GM23338 (cell line): ENCODE measurements around the gene FTCD. TPM values are rescaled to one million over a fixed set of nuclear protein-coding genes. Genes with fewer than 3 reads are reported as not detected.

Source experiments
- ATAC-seq: fragments of 200-7000 bp; cut with Tn5 transposase; 3 replicates; pipeline ENCODE4 v1.9.1; 2020
- DNase-seq: peaks from one replicate; pipeline ENCODE4 v3.0.0-alpha.2; 2015; ENCODE audit warnings: low spot score
- H2AFZ ChIP-seq: fragments of 200-600 bp; sonication (generic); 2 replicates; pipeline ENCODE4 v1.8.0; 2016; ENCODE audit warnings: antibody characterized with exemption, mild to moderate bottlenecking, moderate library complexity
- H3F3A ChIP-seq: fragments of 200-600 bp; sonication (generic); replicated peaks from 2 replicates; pipeline ENCODE4 v1.8.0; 2017; ENCODE audit warnings: antibody characterized with exemption, mixed run types, low read depth
- H3K27ac ChIP-seq: fragments of 200-600 bp; sonication (generic); 2 replicates; pipeline ENCODE4 v1.6.1; 2016; ENCODE audit warnings: low read depth
- H3K27me3 ChIP-seq: fragments of 200-600 bp; sonication (generic); 2 replicates; pipeline ENCODE4 v1.8.0; 2016; ENCODE audit warnings: mild to moderate bottlenecking, mixed run types, moderate library complexity; ENCODE audit not compliant: insufficient read depth
- H3K36me3 ChIP-seq: fragments of 200-600 bp; sonication (generic); 2 replicates; pipeline ENCODE4 v1.8.0; 2016; ENCODE audit warnings: mild to moderate bottlenecking; ENCODE audit not compliant: insufficient read depth
- H3K4me1 ChIP-seq: fragments of 200-600 bp; sonication (generic); 2 replicates; pipeline ENCODE4 v1.8.0; 2016; ENCODE audit warnings: mild to moderate bottlenecking, moderate library complexity; ENCODE audit not compliant: insufficient read depth
- H3K4me2 ChIP-seq: fragments of 200-600 bp; sonication (generic); 2 replicates; pipeline ENCODE4 v1.7.1; 2017; ENCODE audit warnings: mixed run types
- H3K4me3 ChIP-seq: fragments of 200-600 bp; sonication (generic); 2 replicates; pipeline ENCODE4 v1.6.1; 2016; ENCODE audit warnings: mixed run types
- H3K79me2 ChIP-seq: fragments of 200-600 bp; sonication (generic); replicated peaks from 2 replicates; pipeline ENCODE4 v1.8.0; 2017; ENCODE audit warnings: mild to moderate bottlenecking; ENCODE audit not compliant: insufficient read depth
- H3K9me2 ChIP-seq: fragments of 200-600 bp; sonication (generic); 2 replicates; pipeline ENCODE4 v1.8.0; 2017; ENCODE audit not compliant: insufficient read depth
- H4K20me1 ChIP-seq: fragments of 200-600 bp; sonication (generic); replicated peaks from 2 replicates; pipeline ENCODE4 v1.8.0; 2017; ENCODE audit warnings: mild to moderate bottlenecking; ENCODE audit not compliant: insufficient read depth
- H3K27ac Mint-ChIP-seq: 2 replicates; pipeline ENCODE4 v1.8.0; 2020; ENCODE audit warnings: inconsistent platforms, mild to moderate bottlenecking, moderate library complexity, mixed read lengths
- H3K27me3 Mint-ChIP-seq: 3 replicates; pipeline ENCODE4 v1.8.0; 2022; ENCODE audit warnings: low read depth, mild to moderate bottlenecking, moderate library complexity, mixed read lengths, inconsistent platforms; ENCODE audit not compliant: insufficient read depth, poor library complexity
- H3K36me3 Mint-ChIP-seq: 3 replicates; pipeline ENCODE4 v1.8.0; 2021; ENCODE audit warnings: low read depth, mild to moderate bottlenecking, inconsistent platforms, moderate library complexity, mixed read lengths
- H3K4me1 Mint-ChIP-seq: 3 replicates; pipeline ENCODE4 v1.8.0; 2020; ENCODE audit warnings: mild to moderate bottlenecking, inconsistent platforms, mixed read lengths
- H3K4me3 Mint-ChIP-seq: 3 replicates; pipeline ENCODE4 v1.8.0; 2021; ENCODE audit warnings: moderate library complexity, mild to moderate bottlenecking, inconsistent platforms, mixed read lengths
- H3K9me3 Mint-ChIP-seq: 3 replicates; pipeline ENCODE4 v1.8.0; 2020; ENCODE audit warnings: moderate library complexity, mild to moderate bottlenecking, inconsistent platforms, mixed read lengths
- JUNB ChIP-seq: IDR thresholded peaks from one replicate; pipeline ENCODE4 v1.6.1; 2016; ENCODE audit warnings: antibody characterized with exemption; ENCODE audit not compliant: unreplicated experiment
- NANOG ChIP-seq: IDR thresholded peaks from 2 replicates; pipeline ENCODE4 v1.6.1; 2016; ENCODE audit warnings: antibody characterized with exemption, borderline replicate concordance
- STAT1 ChIP-seq: IDR thresholded peaks from one replicate; pipeline ENCODE4 v1.6.1; 2016; ENCODE audit warnings: antibody characterized with exemption; ENCODE audit not compliant: unreplicated experiment
- ZNF114 ChIP-seq: fragments of 250-450 bp; sonication (Bioruptor Pico); IDR thresholded peaks from 2 replicates; pipeline ENCODE4 v1.5.0; 2020; ENCODE audit warnings: mild to moderate bottlenecking, moderate library complexity
- ZNF331 ChIP-seq: fragments of 250-450 bp; sonication (Bioruptor Pico); IDR thresholded peaks from 2 replicates; pipeline ENCODE4 v1.5.0; 2020; ENCODE audit warnings: low read depth, mild to moderate bottlenecking, moderate library complexity
- polyA plus RNA-seq: library from polyadenylated mRNA; unstranded; fragments of >200 nt; fragmentation: Nextera tagmentation; extraction: Ambion mirVana; gene quantifications from 2 replicates; pipeline ENCODE4 v1.2.1, GENCODE V29; 2016
- total RNA-seq: library from RNA; depleted of rRNA; stranded (reverse); fragments of >200 nt; shearing (Covaris generic); gene quantifications from 2 replicates; pipeline ENCODE4 v1.2.3, GENCODE V29; 2014
- TF ChIP-seq, protein P1 (sequence below): IDR thresholded peaks from one replicate; pipeline ENCODE4 v1.6.1; 2018; ENCODE audit warnings: antibody characterized with exemption; ENCODE audit not compliant: unreplicated experiment
- TF ChIP-seq, protein P2 (sequence below): fragments of 250-450 bp; sonication (Bioruptor Pico); IDR thresholded peaks from 2 replicates; pipeline ENCODE4 v1.5.0; 2020; ENCODE audit warnings: mild to moderate bottlenecking, moderate library complexity

The FTCD gene
- total and polyA plus RNA-seq, 2 experiments from 2014 or later: 0.90 to 2.3 TPM

DNA sequence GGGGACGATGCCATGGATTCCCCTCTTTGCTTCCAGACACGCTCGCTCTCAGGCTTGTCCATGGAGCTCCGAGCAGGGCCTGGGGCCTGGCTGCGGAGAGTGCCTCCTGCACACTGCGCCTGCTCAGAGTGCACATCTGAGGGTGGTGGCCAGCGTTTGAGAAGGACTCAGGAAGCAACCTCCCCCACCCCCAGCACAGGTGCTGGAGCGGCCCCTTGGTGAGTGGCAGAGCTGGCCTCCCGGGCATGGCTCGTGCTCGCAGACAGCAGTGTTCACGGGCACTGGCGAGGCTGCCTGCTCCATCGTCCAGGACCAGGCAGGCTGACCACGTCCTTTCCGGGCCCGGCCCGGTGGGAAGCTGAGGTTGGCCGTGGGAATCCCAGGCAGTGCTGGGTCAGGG is 26.1 kb upstream of the FTCD start:
- no peak overlapping the region for H3K27ac Mint-ChIP-seq
- H3K9me2 ChIP-seq: no peaks in the 10 kb centered on the region
- peaks cover 20% of the 10 kb centered on the region for H3K4me1 Mint-ChIP-seq
- H3K4me3 ChIP-seq: no peak overlapping the region
- H3K4me2 ChIP-seq: no peak overlapping the region
- no peaks in the 10 kb centered on the region for H3F3A ChIP-seq
- H3K36me3 Mint-ChIP-seq: peaks cover 19% of the 10 kb centered on the region
- H3K27ac ChIP-seq: 0 out of 2 replicates have a peak overlapping the region, but pooled peaks have one; percentile 26
- DNase-seq (no peak), ATAC-seq (no peak)
- peaks cover 5% of the 10 kb centered on the region for H3K27me3 Mint-ChIP-seq
- H3K4me1 ChIP-seq: peaks cover 8% of the 10 kb centered on the region; the same call in 1 of the 2 replicates
- TF ChIP-seq, protein P1, sequence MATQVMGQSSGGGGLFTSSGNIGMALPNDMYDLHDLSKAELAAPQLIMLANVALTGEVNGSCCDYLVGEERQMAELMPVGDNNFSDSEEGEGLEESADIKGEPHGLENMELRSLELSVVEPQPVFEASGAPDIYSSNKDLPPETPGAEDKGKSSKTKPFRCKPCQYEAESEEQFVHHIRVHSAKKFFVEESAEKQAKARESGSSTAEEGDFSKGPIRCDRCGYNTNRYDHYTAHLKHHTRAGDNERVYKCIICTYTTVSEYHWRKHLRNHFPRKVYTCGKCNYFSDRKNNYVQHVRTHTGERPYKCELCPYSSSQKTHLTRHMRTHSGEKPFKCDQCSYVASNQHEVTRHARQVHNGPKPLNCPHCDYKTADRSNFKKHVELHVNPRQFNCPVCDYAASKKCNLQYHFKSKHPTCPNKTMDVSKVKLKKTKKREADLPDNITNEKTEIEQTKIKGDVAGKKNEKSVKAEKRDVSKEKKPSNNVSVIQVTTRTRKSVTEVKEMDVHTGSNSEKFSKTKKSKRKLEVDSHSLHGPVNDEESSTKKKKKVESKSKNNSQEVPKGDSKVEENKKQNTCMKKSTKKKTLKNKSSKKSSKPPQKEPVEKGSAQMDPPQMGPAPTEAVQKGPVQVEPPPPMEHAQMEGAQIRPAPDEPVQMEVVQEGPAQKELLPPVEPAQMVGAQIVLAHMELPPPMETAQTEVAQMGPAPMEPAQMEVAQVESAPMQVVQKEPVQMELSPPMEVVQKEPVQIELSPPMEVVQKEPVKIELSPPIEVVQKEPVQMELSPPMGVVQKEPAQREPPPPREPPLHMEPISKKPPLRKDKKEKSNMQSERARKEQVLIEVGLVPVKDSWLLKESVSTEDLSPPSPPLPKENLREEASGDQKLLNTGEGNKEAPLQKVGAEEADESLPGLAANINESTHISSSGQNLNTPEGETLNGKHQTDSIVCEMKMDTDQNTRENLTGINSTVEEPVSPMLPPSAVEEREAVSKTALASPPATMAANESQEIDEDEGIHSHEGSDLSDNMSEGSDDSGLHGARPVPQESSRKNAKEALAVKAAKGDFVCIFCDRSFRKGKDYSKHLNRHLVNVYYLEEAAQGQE: no peak
- TF ChIP-seq ZNF114 (CRISPR knock-in tag): no peak
- H4K20me1 ChIP-seq: 0 out of 2 replicates have a peak, but pooled peaks cover 3% of the 10 kb centered on the region
- no peaks in the 10 kb centered on the region for H3K36me3 ChIP-seq
- no peak overlapping the region for H3K4me3 Mint-ChIP-seq
- peaks cover 39% of the 10 kb centered on the region for H3K79me2 ChIP-seq
- H3K27me3 ChIP-seq: no peaks in the 10 kb centered on the region
- peaks cover 5% of the 10 kb centered on the region; the same call in 1 of the 3 replicates for H3K9me3 Mint-ChIP-seq
- H2AFZ ChIP-seq: no peak overlapping the region

DNA sequence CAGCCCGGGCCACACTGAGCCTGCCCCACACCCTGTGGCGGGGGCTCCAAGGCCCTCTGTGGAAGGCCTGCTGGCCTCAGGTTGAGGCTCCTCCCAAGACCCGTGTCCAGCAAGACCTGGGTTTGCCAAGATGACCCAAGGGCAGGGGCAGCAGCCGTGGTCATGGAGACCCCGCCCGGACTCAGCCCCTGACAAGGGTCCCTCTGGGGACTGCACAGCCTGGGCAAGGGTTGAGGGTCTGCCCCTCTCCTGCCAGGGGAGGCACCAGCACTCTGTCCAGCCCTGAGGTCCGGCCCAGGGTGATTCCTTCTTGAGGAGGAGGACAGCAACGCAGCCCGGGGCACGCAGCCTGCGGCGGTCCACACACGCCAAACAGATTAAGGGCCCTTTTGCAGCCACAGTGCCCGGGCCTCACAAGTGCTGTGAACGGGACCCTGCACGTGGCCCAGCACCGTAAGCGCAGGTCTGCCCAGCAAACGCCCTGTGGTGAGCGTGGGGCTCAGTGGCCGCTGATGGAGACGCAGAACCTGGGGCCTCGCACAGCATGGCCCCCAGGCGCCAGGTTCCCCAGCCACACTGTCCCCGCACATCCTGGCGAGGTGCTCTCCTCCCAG is 25.5 kb upstream of the FTCD start:
- no peak overlapping the region for H3K4me3 Mint-ChIP-seq
- Histone ChIP-seq H3K4me2 (no peak overlapping the region), H3K79me2 (peaks cover 44% of the 10 kb centered on the region), H3K36me3 (no peaks in the 10 kb centered on the region), H4K20me1 (0 out of 2 replicates have a peak, but pooled peaks cover 8% of the 10 kb centered on the region), H3K27me3 (no peaks in the 10 kb centered on the region), H3F3A (no peaks in the 10 kb centered on the region), H3K9me2 (no peaks in the 10 kb centered on the region), H3K27ac (peak overlapping the region; percentile 63; the same call in 1 of the 2 replicates), H2AFZ (no peak overlapping the region), H3K4me3 (no peak overlapping the region), H3K4me1 (peaks cover 8% of the 10 kb centered on the region; the same call in 1 of the 2 replicates)
- H3K4me1 Mint-ChIP-seq: peaks cover 20% of the 10 kb centered on the region
- peaks cover 8% of the 10 kb centered on the region; the same call in 1 of the 3 replicates for H3K9me3 Mint-ChIP-seq
- peaks cover 19% of the 10 kb centered on the region for H3K36me3 Mint-ChIP-seq
- no peak overlapping the region for H3K27ac Mint-ChIP-seq
- DNase-seq: no peak
- ATAC-seq: no peak
- peaks cover 5% of the 10 kb centered on the region for H3K27me3 Mint-ChIP-seq
- TF ChIP-seq, protein P2, sequence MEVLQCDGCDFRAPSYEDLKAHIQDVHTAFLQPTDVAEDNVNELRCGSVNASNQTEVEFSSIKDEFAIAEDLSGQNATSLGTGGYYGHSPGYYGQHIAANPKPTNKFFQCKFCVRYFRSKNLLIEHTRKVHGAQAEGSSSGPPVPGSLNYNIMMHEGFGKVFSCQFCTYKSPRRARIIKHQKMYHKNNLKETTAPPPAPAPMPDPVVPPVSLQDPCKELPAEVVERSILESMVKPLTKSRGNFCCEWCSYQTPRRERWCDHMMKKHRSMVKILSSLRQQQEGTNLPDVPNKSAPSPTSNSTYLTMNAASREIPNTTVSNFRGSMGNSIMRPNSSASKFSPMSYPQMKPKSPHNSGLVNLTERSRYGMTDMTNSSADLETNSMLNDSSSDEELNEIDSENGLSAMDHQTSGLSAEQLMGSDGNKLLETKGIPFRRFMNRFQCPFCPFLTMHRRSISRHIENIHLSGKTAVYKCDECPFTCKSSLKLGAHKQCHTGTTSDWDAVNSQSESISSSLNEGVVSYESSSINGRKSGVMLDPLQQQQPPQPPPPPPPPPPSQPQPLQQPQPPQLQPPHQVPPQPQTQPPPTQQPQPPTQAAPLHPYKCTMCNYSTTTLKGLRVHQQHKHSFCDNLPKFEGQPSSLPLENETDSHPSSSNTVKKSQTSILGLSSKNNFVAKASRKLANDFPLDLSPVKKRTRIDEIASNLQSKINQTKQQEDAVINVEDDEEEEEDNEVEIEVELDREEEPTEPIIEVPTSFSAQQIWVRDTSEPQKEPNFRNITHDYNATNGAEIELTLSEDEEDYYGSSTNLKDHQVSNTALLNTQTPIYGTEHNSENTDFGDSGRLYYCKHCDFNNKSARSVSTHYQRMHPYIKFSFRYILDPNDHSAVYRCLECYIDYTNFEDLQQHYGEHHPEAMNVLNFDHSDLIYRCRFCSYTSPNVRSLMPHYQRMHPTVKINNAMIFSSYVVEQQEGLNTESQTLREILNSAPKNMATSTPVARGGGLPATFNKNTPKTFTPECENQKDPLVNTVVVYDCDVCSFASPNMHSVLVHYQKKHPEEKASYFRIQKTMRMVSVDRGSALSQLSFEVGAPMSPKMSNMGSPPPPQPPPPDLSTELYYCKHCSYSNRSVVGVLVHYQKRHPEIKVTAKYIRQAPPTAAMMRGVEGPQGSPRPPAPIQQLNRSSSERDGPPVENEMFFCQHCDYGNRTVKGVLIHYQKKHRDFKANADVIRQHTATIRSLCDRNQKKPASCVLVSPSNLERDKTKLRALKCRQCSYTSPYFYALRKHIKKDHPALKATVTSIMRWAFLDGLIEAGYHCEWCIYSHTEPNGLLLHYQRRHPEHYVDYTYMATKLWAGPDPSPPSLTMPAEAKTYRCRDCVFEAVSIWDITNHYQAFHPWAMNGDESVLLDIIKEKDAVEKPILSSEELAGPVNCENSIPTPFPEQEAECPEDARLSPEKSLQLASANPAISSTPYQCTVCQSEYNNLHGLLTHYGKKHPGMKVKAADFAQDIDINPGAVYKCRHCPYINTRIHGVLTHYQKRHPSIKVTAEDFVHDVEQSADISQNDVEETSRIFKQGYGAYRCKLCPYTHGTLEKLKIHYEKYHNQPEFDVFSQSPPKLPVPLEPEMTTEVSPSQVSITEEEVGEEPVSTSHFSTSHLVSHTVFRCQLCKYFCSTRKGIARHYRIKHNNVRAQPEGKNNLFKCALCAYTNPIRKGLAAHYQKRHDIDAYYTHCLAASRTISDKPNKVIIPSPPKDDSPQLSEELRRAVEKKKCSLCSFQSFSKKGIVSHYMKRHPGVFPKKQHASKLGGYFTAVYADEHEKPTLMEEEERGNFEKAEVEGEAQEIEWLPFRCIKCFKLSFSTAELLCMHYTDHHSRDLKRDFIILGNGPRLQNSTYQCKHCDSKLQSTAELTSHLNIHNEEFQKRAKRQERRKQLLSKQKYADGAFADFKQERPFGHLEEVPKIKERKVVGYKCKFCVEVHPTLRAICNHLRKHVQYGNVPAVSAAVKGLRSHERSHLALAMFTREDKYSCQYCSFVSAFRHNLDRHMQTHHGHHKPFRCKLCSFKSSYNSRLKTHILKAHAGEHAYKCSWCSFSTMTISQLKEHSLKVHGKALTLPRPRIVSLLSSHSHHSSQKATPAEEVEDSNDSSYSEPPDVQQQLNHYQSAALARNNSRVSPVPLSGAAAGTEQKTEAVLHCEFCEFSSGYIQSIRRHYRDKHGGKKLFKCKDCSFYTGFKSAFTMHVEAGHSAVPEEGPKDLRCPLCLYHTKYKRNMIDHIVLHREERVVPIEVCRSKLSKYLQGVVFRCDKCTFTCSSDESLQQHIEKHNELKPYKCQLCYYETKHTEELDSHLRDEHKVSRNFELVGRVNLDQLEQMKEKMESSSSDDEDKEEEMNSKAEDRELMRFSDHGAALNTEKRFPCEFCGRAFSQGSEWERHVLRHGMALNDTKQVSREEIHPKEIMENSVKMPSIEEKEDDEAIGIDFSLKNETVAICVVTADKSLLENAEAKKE (CRISPR knock-in tag): no peak
- no peak for TF ChIP-seq JUNB
- TF ChIP-seq STAT1: no peak
- no peak for TF ChIP-seq NANOG
- no peak for TF ChIP-seq ZNF331
- TF ChIP-seq, protein P1: no peak
